ENCODE results near the gene RSPH4A. TPM values are rescaled to one million over a fixed set of nuclear protein-coding genes. Genes with fewer than 3 reads are reported as not detected.
"Not testable (repeated sequence)": the region's sequence is repeated elsewhere in the genome, so short reads cannot be mapped to it uniquely, and the experiment has no call there.

RSPH4A gene
- total RNA-seq, 2 donors from 2014 or later = 0.16 TPM; not detected in 1

- Histone ChIP-seq H3K4me3 (no peak overlapping the region), H3K27ac (no peak overlapping the region), H3K36me3 (peaks cover 11% of the 10 kb centered on the region), H3K9me3 (no peaks in the 10 kb centered on the region), H3K27me3 (no peaks in the 10 kb centered on the region), H3K4me1 (peaks cover 0 to 14% of the 10 kb centered on the region in 2 donors)
- no peak for DNase-seq (ENCODE audit: low spot score)
- no peak for TF ChIP-seq CTCF (IDR thresholded peaks at IDR 0.05)
Measured at GRCh38 chr6:116662202-116662601, 45.9 kb downstream of the RSPH4A start.

- no peaks in the 10 kb centered on the region for H3K9me3 ChIP-seq
- H3K27ac ChIP-seq = no peak overlapping the region
- H3K4me3 ChIP-seq = no peak overlapping the region
- no peaks in the 10 kb centered on the region for H3K27me3 ChIP-seq
- DNase-seq (ENCODE audit: low spot score) = no peak
- no peak for TF ChIP-seq CTCF (IDR thresholded peaks at IDR 0.05)
- H3K36me3 ChIP-seq = no peaks in the 10 kb centered on the region
- H3K4me1 ChIP-seq = peaks cover 0 to 20% of the 10 kb centered on the region in 2 donors
Measured at GRCh38 chr6:116663308-116663707, 47.0 kb downstream of the RSPH4A start.

GRCh38 chr6:116664169-116664568 lies 47.9 kb downstream of the RSPH4A start:
- H3K9me3 ChIP-seq; H3K27me3 ChIP-seq; DNase-seq (ENCODE audit: low spot score); H3K27ac ChIP-seq; H3K4me3 ChIP-seq; H3K36me3 ChIP-seq: not testable (repeated sequence)
- peaks cover 0 to 20% of the 10 kb centered on the region in 2 donors for H3K4me1 ChIP-seq

- no peak for DNase-seq (ENCODE audit: low spot score)
- no peaks in the 10 kb centered on the region for H3K9me3 ChIP-seq
- peaks cover 0 to 20% of the 10 kb centered on the region in 2 donors for H3K4me1 ChIP-seq
- H3K27me3 ChIP-seq = no peaks in the 10 kb centered on the region
- H3K4me3 ChIP-seq = no peak overlapping the region
- no peak overlapping the region for H3K27ac ChIP-seq
- no peaks in the 10 kb centered on the region for H3K36me3 ChIP-seq
- TF ChIP-seq CTCF (IDR thresholded peaks at IDR 0.05) = no peak
Measured at GRCh38 chr6:116665464-116665863, 49.2 kb downstream of the RSPH4A start.

- Histone ChIP-seq H3K27ac (no peak overlapping the region), H3K9me3 (no peaks in the 10 kb centered on the region), H3K36me3 (no peaks in the 10 kb centered on the region), H3K27me3 (no peaks in the 10 kb centered on the region), H3K4me3 (no peak overlapping the region), H3K4me1 (peaks cover 0 to 20% of the 10 kb centered on the region in 2 donors)
- no peak for DNase-seq (ENCODE audit: low spot score)
- no peak for TF ChIP-seq CTCF (IDR thresholded peaks at IDR 0.05)
Measured at GRCh38 chr6:116666869-116667268, 50.6 kb downstream of the RSPH4A start.

- H3K4me1 ChIP-seq = peaks cover 0 to 20% of the 10 kb centered on the region in 2 donors
- no peaks in the 10 kb centered on the region for H3K27me3 ChIP-seq
- TF ChIP-seq CTCF (IDR thresholded peaks at IDR 0.05) = no peak
- peak overlapping the region; percentile 73 to 94 for H3K4me3 ChIP-seq
- H3K36me3 ChIP-seq = no peaks in the 10 kb centered on the region
- peak overlapping the region in 1 of 2 donors; percentile 74 for H3K27ac ChIP-seq
- no peaks in the 10 kb centered on the region for H3K9me3 ChIP-seq
- no peak for DNase-seq (ENCODE audit: low spot score)
Measured at GRCh38 chr6:116667623-116668022, 51.3 kb downstream of the RSPH4A start.
